ENCODE measurements around the gene IFI27L1.

The IFI27L1 gene

DNA sequence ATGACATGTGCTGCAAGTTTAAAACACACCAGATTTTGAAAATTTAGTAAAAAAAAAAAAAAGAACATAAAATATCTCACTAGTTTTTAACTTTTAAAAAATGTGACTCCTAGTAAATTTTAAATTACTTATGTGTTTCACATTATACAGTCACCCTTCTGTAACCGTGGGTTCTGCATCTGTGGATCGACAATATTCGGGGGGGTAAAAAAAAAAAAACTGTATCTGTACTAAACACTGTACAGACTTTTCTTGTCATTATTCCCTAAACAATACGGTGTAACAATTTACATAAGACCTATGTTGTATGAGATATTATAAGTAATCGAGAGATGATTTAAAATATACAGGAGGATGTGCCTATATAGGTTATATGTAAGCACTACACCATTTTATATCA lies 3.3 kb upstream of the IFI27L1 start:
- DNase-seq (ENCODE audit: low read depth in 2 of 2, low spot score in 1 of 2), result no peak

DNA sequence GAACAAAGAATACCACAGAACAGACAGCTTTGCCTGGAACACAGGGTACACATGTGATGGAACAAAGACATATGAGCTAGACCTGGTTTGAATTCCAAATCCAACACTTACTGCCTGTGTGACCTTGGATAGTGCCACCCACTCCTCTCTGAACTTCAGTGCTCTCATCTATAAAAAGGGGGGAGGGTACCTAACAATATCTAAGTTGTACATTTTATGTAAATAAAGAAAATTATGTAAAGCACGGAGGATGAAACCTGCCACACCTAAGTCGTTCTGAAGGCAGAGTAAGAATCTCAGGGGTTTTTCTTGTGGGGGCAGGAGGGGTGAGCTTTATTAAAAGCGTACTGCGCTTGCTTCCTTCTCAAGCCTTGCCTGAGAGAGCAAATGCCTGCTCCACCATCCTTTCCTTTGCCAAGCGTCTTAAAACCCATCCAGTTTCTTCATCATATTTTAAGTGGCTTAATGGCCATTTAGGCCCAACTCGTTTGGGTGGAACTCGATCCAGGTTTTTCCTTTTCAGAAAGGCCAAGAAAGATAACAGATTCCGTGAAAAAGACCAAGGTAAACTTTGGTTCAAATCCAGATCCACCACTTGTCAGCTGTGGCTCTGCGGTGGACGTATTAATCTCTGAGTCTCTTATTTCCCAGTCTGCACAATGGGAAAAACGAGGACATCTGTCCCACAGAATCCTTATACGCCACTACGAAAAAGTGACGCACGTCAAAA lies 1.1 kb upstream of the IFI27L1 start:
- DNase-seq (ENCODE audit: low read depth in 2 of 2, low spot score in 1 of 2), result no peak

DNA sequence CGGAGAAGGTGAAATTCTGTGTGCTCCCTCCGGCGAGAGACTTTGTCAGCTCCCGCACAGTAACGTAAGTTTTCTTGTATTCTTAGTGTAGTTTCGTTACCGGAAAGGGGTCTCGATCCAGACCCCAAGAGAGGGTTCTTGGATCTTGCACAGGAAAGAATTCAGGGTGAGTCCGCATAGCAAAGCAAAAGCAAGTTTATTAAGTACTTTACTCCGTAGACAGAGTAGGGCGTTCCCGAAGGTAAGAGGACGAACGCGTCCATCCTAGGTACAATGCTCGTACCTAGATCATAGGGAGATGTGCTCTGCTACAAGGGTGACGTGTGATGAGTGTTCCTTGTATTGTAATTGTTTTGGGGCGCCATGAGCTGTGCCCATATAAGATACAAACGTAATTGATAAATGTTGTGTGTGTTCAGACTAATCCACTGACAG lies 293 bp downstream of the IFI27L1 start:
- no peak for DNase-seq (ENCODE audit: low read depth in 2 of 2, low spot score in 1 of 2)

DNA sequence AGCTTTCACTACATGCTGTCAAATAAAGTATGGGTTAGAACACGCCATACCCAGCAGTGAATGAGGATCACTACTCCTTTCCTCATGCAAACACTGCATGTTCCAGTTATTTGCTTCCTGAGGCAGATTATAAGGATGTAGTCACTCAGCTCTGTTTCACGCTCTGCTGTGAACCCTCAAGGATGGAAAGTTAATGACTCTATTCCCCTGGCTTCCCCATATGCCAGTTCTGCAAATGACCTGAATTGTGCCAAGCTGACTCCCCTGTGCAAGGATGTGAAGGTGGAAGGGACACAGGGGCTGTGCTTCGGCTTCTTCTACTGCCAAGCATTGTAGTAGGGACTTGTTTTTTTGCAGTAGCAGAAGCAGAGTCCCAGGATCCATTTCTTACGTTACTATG lies 6.8 kb downstream of the IFI27L1 start:
- DNase-seq (ENCODE audit: low read depth in 2 of 2, low spot score in 1 of 2), result no peak

DNA sequence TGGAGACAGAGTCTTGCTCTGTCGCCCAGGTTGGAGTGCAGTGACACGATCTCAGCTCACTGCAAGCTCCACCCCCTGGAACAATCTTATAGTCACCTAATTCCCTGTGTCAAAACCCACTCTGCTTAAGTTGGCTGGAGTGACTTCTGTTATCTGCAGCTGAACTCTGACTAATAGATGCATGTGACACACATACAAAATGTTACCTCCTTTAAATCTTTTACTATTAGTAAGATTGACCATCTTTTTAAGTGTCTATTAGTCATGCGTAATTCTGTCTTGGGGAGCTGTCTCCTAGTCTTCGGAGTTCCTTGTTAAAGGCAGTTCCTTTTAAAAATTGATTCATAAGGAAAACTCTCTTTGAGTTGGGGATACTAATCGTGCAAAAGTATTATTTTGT lies 7.4 kb downstream of the IFI27L1 start:
- no peak for DNase-seq (ENCODE audit: low read depth in 2 of 2, low spot score in 1 of 2)

DNA sequence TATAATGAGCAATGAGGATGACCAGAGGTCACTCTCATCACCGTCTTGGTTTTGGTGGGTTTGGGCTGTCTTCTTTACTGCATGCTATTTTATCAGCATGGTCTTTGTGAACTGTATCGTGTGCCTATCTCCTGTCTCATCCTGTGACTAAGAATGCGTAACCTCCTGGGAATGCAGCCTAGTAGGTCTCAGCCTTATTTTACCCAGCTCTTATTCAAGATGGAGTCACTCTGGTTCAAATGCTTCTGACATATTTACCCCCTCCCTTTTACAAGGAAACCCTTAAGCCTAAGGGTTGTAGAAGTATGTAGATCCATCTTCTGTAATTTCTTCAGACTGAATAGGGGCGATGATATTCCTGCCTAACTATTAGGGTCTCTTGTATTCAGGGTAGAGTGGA lies 8.4 kb downstream of the IFI27L1 start:
- no peak for DNase-seq (ENCODE audit: low read depth in 2 of 2, low spot score in 1 of 2)

DNA sequence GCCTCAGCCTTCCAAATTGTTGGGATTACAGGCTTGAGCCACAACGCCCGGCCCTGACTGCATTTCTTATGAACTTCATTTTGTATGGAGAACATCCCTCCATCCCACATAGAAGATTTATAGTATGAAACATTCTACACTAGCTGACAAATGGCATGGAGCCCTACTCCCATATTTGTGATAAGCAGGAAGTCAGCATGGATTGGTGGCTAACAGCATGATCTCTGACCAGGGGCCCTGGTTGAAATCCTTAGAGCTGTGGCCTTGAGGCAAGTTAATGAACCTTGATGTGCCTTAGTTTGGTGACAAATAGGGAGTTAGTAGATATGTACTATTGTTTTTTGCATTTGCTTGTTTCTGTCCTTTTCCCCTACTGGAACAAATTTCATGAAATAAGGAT lies 12.3 kb downstream of the IFI27L1 start:
- no peak for DNase-seq (ENCODE audit: low read depth in 2 of 2, low spot score in 1 of 2)

DNA sequence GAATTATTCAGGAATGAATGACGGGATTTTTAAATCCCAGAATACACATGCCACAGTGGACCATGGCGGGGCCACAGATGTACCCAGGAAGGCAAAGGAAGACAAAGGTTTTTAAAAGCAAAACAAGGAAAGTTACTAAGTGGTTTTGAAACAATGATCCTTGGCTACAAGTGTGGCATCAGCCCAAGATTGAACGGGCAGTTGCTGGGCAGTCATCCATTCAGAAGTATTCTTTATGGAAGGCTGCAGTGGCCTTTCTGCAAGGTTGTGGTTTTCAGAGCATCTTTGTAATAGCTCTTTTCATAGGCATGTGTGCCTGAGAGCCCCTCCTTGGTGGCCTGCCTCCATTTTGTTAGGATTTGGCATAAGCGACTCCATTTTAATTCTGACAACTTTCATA lies 16.0 kb downstream of the IFI27L1 start:
- no peak for DNase-seq (ENCODE audit: low read depth in 2 of 2, low spot score in 1 of 2)

DNA sequence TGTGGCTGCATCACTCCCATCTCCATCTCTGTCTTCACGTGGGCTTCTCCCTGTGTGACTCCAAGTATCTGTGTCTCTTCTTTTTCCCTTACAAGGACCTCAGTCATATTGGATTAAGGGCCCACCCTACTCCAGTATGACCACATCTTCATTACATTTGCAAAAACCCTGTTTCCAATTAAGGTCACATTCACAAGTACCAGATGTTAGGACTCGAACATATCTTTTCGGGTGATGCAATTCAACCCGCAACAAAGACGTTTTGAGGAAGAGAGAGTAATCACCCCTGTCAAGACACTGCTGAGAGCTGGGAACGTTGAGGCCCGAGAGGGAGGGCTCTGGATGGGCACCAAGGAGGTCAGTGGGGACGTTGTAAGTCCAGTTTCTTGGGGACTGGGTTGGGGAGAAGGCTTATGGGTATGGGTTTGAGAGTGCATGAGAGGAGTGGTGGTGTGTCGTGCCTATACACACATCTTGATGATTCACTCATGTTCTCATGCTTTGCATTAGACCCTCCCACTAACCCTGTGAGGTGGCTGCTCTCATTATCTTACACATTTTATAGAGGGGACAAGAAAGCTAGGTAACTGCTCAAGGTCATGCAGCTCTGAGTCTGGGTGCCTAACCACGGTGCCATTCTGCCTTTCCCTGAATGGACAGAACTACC lies 17.3 kb downstream of the IFI27L1 start:
- no peak for DNase-seq (ENCODE audit: low read depth in 2 of 2, low spot score in 1 of 2)

DNA sequence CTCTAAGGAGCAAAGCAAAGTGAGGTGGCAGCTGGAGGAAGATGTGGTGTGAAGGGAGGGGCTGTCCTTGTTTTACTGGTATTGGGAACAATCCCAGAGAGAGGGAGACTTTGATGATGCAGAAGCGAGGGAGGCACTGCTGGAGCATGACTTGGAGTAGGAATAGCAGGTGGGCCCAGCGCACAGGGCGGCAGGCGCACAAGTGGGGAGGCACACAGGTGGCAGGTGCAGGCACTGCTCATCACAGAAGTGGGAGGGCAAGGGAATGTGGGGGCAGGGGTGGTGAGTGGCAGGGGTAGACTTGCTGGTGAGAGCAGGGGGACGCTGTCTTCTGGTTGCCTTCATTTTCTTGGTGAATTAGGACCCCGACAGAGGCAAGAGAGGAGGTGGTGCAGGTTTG lies 17.9 kb downstream of the IFI27L1 start:
- DNase-seq (ENCODE audit: low read depth in 2 of 2, low spot score in 1 of 2), result no peak

DNA sequence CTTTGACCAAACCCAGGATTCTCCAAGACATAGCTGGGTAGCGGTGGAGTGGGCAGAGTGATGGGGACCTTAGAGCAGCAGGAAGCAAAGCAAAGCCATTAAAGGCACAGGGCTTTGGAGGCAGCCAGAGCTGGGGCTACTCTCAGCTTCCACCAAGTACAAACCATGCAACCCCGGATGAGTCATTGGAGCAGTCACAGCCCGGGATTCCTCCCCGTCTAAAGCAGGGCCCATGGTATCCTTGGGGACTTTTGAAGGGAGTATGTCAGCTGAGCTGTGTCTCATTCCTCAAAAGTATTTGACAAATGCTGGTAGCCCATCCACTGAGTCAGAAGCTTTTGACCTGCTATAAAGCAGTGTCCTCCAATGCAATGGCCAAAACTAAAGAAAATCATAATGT lies 19.7 kb downstream of the IFI27L1 start:
- DNase-seq (ENCODE audit: low read depth in 2 of 2, low spot score in 1 of 2), result no peak

DNA sequence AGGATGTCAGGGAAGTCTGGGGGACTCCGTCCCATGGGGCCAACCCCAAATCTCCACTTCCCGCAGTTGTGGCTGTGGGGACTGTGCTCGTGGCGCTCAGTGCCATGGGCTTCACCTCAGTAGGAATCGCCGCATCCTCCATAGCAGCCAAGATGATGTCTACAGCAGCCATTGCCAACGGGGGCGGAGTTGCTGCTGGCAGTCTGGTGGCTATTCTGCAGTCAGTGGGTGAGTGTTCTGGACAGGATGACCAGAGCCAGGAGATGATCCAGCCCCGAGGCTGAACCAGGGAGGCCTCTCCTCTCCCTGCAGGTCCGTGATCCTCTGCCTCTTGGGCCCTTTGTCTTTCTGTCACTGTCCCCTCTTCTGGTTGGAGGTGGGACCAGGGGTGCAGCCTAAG lies 20.6 kb downstream of the IFI27L1 start:
- no peak for DNase-seq (ENCODE audit: low read depth in 2 of 2, low spot score in 1 of 2)

DNA sequence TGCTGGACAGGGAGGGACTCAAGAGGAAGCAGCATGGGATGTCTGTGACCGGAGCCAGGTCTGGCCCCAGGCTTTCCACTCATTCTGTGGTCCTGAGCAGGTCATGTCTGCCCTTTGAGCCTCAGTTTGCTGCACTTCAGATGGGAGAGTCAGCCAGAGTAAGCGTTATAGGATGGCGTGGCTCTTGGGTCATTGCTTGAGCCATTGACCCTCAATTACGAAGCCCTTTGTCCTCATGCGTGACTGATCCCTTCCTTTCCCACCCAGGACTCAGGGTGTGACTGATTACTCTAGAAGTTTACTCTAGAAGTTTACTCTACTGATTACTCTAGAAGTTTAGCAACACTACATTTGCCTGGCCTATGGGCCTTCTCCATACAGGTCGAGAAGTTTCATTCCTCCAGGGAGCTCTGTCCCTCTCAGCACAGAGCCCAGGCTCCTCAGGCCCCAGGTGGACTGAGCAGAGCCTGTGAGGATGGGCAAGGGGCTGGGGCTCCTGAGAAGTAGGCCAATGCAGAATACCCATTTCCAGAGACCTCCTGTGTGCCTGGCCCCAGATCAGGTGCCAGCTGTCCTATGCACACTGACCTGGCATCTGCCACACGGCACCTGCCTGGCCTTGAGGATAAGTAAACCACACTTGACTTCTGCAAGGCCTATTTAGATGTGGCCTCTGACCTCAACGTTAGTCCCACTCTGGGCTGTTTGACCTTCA lies 21.8 kb downstream of the IFI27L1 start:
- DNase-seq (ENCODE audit: low read depth in 2 of 2, low spot score in 1 of 2), result no peak

DNA sequence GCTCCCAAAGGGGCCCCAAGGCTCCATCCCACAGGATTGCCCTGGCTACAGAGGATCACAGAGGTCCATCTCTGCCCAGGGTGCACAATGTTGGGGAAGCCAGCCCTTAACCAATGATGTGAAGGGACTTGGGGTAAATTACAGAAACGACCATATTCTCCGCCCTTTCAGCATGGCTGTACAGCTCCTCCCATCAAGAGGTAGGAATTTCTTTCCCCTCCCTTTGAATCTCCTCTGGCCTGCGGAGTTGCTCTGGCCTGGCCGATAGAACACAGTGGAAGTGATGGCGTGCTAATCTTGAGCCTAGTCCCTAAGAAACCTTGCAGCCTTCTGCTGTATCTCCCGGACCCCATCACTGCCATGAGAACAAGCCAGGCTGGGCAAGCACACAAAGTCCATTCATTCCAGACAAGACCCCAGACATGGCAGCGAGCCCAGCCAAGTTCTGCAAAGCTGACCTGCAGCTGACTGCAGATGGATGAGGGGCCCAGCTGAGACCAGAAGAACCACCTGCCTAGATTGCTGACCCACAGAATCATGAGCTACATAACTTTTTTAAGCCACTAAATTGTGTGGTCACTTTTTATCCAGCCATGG lies 22.5 kb downstream of the IFI27L1 start:
- DNase-seq (ENCODE audit: low read depth in 2 of 2, low spot score in 1 of 2), result no peak

DNA sequence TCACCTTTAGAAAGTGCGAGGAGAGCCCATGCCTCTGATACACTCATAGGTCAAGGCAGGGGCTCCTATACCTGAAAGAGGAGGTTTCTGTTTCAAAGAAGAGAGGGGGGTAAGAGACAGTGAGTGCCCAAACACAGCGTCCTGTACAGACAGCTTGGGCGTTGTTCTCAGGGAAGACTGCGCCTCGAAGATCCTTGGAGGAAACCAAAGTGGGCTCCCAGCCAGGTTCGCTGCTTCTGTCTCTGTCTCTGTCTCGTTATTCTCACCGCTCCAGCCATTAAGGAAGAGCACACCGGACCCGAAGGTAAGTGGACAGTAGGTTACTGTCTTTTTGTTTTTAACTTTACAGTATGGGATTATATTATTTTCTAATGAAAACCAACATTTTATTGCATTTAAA lies 23.6 kb downstream of the IFI27L1 start:
- DNase-seq (ENCODE audit: low read depth in 2 of 2, low spot score in 1 of 2), result no peak

DNA sequence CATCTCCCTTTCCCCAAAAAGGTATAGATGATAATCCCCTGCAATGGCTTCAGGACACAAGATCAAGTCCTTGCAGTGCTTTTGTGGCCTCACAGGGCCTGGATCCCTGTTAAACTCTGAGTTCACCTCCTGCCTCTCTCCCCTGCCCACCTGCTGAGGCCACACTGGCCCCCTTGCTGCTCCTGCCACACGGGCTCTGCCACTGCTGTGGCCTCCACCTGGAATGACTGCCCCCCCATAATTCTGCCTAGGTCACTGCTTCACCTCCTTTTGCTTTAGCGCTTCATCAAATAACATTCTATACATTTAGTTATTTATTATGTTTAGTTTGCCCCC lies 28.8 kb downstream of the IFI27L1 start:
- DNase-seq (ENCODE audit: low read depth in 2 of 2, low spot score in 1 of 2), result no peak

DNA sequence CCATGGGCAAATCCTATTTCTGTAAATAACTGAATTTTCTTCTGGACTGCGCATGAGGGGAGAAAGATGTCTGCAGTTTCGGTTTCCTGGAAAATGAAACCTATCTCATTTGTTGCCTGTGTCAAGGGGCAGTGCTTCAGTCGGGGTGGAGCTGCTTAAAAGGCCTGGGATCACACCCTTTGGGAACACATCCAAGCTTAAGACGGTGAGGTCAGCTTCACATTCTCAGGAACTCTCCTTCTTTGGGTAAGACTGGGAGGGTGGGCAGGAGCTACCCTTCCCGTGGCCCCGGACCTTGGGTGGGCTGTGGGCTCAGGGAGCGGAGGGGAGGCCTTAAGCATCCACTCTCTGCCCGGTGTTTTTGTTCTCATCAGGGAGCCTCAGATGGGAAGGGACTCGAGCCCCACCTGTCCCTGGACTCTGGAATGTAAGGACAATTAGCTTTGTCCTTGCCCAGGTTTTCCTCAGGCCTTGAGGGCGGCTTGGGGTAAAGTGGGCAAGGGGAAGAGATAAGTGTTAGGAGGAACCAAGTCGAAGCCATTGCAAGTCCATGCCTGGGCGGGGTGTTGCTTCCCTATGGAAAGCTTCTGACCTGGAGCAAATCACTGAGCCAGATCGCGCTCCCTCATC lies 29.6 kb downstream of the IFI27L1 start, which contains the start of gene IFI27:
TSS of gene IFI27 (plus strand) at position 185 of the 630 bp plus-strand sequence.
- DNase-seq (ENCODE audit: low read depth in 2 of 2, low spot score in 1 of 2), result no peak

DNA sequence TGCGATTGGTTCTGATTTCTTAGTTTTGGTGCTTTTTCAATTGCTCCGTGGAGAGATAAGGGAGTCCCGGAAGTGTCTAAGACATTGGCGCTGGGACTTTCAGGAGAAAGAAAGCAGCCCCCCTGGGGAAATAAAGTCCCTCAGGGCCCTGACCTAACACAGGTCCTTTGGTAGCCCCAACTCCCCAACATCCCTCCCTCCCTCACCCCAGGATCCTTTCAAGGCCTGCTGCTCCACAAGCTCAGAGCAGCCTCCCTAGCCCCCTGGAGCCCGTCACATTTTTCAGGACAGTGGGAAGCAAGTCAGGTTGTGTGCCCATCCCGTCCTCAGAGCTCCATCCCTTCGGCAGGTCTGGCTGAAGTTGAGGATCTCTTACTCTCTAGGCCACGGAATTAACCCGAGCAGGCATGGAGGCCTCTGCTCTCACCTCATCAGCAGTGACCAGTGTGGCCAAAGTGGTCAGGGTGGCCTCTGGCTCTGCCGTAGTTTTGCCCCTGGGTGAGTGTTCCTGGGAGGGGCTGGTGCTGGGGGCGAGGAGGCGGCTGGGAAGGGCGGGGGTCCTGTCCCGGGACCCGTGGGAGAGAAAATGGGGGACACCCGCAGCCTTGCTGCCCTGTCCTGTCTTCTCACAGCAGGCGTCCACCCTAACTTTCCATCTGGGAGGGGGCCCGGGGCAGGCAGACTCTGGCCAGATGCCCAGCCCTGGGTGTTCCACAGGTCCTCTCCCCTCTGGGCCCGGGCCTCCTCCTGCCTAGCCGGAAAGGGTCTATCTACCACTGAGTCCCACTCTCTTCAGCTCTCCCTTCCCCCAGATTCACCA lies 30.4 kb downstream of the IFI27L1 start:
- DNase-seq (ENCODE audit: low read depth in 2 of 2, low spot score in 1 of 2), result no peak

DNA sequence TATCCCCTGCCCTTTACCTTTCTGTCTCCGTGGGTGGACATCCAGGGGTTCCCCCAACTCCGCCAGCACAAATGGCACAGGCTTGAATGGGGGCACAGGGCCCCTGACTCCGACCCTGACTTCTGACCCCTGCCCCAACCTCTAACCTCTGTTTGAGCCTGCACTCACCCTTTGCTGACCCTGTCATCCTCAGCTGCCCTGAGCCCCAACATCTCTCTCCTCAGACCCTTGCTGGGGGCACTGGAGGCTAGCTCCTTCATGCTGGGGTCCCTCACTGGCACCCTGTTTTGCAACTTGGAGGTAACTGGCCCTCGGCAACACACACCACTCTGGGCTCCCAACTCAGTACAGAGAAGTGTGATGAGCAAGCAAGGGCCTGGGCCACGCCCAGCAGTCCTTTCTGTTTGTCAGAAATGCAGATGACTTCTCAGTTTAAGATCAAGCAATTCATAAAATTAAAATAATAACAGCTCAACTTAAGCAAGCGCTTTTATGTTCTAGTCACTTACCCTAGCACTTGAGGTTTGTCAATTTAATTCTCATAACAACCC lies 31.5 kb downstream of the IFI27L1 start:
- no peak for DNase-seq (ENCODE audit: low read depth in 2 of 2, low spot score in 1 of 2)

DNA sequence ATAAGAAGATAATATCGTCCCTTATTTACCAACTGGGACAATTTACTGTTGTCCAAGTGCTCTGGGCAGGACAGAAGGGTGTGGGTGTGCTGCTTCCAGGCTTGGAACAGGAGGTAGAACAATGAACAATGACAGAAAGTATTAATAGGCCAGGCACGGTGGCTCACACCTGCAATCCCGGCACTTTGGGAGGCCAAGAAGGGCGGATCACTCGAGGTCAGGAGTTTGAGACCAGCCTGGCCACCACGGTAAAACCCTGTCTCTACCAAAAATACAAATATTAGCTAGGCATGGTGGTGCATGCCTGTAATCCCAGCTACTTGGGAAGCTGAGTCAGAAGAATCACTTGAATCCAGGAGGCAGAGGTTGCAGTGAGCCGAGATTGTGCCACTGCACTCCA lies 32.0 kb downstream of the IFI27L1 start:
- no peak for DNase-seq (ENCODE audit: low read depth in 2 of 2, low spot score in 1 of 2)

All from stimulated activated CD8-positive, alpha-beta memory T cell treated with anti-CD3 and anti-CD28 coated beads, Interleukin-4, amount 100 ng/mL, for 1 hour (primary cell).